HUES48 (cell line): ENCODE measurements around the gene GREB1.

Experiments
- H3K27ac ChIP-seq: one replicate; pipeline ENCODE4 v1.7.0; 2013; ENCODE audit warnings: low read depth, low read length, inconsistent platforms
- H3K27me3 ChIP-seq: 2 replicates; pipeline ENCODE4 v1.6.1; 2013; ENCODE audit warnings: mild to moderate bottlenecking, low read length; ENCODE audit not compliant: control insufficient read depth, insufficient read depth
- H3K36me3 ChIP-seq: 2 replicates; pipeline ENCODE4 v1.6.1; 2013; ENCODE audit warnings: low read length; ENCODE audit not compliant: control insufficient read depth, insufficient read depth
- H3K4me1 ChIP-seq: 2 replicates; pipeline ENCODE4 v1.6.1; 2013; ENCODE audit warnings: mild to moderate bottlenecking, low read length; ENCODE audit not compliant: control insufficient read depth, insufficient read depth
- H3K4me3 ChIP-seq: 2 replicates; pipeline ENCODE4 v1.5.1; 2013; ENCODE audit warnings: mild to moderate bottlenecking, low read depth, low read length
- H3K9ac ChIP-seq: 2 replicates; pipeline ENCODE4 v1.6.1; 2013; ENCODE audit warnings: mild to moderate bottlenecking, low read depth, low read length, moderate library complexity
- H3K9me3 ChIP-seq: 2 replicates; pipeline ENCODE4 v1.6.1; 2013; ENCODE audit warnings: low read length; ENCODE audit not compliant: control insufficient read depth, insufficient read depth

GREB1 gene

GRCh38 chr2:11553661-11554398 lies 20.0 kb downstream of the GREB1 start:
- Histone ChIP-seq H3K4me1 (peaks cover 14% of the 10 kb centered on the region), H3K9me3 (no peaks in the 10 kb centered on the region), H3K9ac (no peak overlapping the region), H3K36me3 (no peaks in the 10 kb centered on the region), H3K27ac (no peak overlapping the region), H3K4me3 (no peak overlapping the region), H3K27me3 (no peaks in the 10 kb centered on the region)

DNA sequence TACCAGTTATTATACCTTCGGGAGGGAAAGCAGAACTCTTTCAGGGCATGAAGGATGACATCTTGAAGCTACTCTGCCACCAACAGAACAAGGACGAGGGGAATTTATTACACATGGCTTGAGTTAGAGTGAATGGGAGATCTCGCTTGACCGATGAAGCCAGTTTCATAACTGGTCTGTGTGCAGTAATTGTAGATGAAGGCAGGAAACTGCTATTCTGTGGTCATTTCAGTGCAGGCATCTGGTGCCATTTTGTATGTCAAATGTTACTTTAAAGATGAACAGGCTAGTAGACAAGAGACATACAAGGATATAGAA lies 20.5 kb downstream of the GREB1 start:
- Histone ChIP-seq H3K27me3 (no peaks in the 10 kb centered on the region), H3K27ac (no peak overlapping the region), H3K9ac (no peak overlapping the region), H3K36me3 (no peaks in the 10 kb centered on the region), H3K4me1 (peaks cover 19% of the 10 kb centered on the region), H3K9me3 (no peaks in the 10 kb centered on the region), H3K4me3 (no peak overlapping the region)

GRCh38 chr2:11556101-11556806 lies 22.4 kb downstream of the GREB1 start:
- H3K4me1 ChIP-seq = peaks cover 15% of the 10 kb centered on the region
- H3K27me3 ChIP-seq = no peaks in the 10 kb centered on the region

DNA sequence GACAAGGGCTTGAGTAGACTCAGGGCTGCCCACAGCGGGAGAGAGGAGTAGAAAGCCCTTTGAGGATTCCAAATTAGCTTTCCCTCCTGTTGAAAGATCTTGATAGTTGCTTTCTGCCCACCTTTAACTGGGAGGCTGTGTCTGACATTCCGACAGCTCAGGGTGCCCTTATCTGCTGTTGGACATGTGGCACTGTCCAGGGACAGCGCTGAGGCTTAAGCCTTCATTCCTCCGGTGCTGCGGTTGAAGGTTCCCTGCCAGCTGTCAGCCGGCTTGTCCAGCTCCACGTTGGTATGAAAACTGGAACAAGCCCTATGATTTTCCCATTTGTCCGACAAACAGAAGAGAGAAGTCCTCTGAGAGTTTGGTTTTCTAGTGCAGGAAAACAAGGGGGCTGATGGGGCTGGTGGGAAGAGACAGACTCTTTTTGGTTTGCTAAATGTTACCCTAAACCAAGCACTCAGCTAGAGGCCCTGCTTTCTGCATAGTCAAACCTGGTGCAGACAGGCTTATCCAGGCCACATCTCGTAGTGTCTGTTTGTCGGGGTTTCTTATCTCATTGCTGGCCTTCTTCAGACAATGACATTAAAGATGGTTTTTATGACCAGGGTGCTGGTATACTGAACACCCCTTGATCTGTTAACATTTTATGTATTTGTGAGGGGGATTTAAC lies 24.5 kb downstream of the GREB1 start:
- no peak overlapping the region for H3K9ac ChIP-seq
- no peak overlapping the region for H3K27ac ChIP-seq
- H3K36me3 ChIP-seq = no peaks in the 10 kb centered on the region
- H3K9me3 ChIP-seq = no peaks in the 10 kb centered on the region
- peaks cover 15% of the 10 kb centered on the region for H3K4me1 ChIP-seq
- H3K4me3 ChIP-seq = no peak overlapping the region
- no peaks in the 10 kb centered on the region for H3K27me3 ChIP-seq

More at GRCh38 chr2:11556101-11556806, 22.4 kb downstream of the GREB1 start:
- Histone ChIP-seq H3K27ac (no peak overlapping the region), H3K9ac (no peak overlapping the region), H3K4me3 (no peak overlapping the region), H3K9me3 (no peaks in the 10 kb centered on the region), H3K36me3 (no peaks in the 10 kb centered on the region)

DNA sequence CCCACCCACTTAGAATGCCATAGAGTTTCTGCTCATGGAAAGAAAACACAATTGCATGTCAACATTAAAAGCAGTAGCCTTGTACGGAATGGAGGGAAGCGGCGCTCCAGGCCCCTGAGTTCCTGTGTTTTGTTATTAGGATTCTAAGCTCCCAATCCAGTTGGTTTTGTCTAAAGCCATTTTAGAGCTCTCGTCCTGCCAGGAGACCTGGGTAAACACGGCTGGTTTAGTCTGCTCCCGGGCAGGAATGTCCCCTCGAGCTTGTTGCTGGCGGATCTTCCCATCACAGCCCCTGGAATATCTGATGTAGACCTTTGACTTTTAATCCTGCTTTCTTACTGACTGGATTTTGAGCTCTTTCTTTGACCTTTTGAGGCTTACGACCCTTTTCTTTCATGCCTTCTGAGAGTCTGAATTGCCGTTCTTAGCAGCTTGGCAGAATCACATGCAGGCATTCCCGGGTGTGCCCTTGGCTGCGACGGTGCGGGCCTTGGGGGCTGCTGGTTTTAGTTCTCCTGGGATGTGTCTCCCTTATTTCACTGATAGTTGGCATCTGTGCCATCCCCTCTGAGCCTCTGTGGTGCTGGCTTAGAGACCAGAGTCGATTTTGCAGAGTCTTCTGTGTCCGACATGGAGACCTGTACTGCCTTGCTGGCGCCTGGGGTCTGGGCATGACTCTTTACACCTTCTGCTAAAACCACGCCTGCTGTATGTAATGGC lies 25.4 kb downstream of the GREB1 start:
- H3K27me3 ChIP-seq = no peaks in the 10 kb centered on the region
- H3K4me3 ChIP-seq = no peak overlapping the region
- H3K9me3 ChIP-seq = no peaks in the 10 kb centered on the region
- H3K4me1 ChIP-seq = peaks cover 15% of the 10 kb centered on the region
- H3K36me3 ChIP-seq = no peaks in the 10 kb centered on the region
- no peak overlapping the region for H3K9ac ChIP-seq
- peak overlapping the region; percentile 54 for H3K27ac ChIP-seq

DNA sequence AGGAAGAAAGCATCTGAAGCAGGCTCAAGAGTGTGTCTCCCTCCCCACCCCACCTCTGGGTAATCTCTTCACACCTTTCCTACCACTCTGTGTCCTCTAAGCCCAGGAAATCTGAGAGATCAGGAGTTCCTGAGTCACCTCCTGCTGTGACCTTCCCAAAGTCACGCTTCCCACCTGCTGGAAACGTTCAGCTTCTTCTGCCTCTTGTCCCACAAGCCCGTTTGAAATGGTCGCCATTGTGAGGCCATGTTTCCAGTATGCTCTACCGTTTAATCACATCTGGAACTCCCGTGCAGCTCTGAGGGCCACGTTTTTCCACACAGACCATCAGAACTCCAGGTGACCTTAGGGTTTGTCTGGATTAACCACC lies 25.9 kb downstream of the GREB1 start:
- peaks cover 15% of the 10 kb centered on the region for H3K4me1 ChIP-seq
- no peaks in the 10 kb centered on the region for H3K27me3 ChIP-seq
- H3K4me3 ChIP-seq = no peak overlapping the region
- H3K9me3 ChIP-seq = no peaks in the 10 kb centered on the region
- H3K27ac ChIP-seq = no peak overlapping the region
- H3K36me3 ChIP-seq = no peaks in the 10 kb centered on the region
- H3K9ac ChIP-seq = no peak overlapping the region; the same call in 1 of the 2 replicates

- H3K27me3 ChIP-seq = no peaks in the 10 kb centered on the region
- no peaks in the 10 kb centered on the region for H3K36me3 ChIP-seq
- H3K4me3 ChIP-seq = no peak overlapping the region
- no peak overlapping the region for H3K9ac ChIP-seq
- H3K9me3 ChIP-seq = no peaks in the 10 kb centered on the region
- H3K27ac ChIP-seq = no peak overlapping the region
- H3K4me1 ChIP-seq = peaks cover 15% of the 10 kb centered on the region
Measured at GRCh38 chr2:11560806-11561205, 27.0 kb downstream of the GREB1 start.

GRCh38 chr2:11562011-11562410 lies 28.2 kb downstream of the GREB1 start:
- H3K4me1 ChIP-seq = peaks cover 15% of the 10 kb centered on the region
- H3K27ac ChIP-seq = no peak overlapping the region
- H3K27me3 ChIP-seq = no peaks in the 10 kb centered on the region
- H3K9me3 ChIP-seq = no peaks in the 10 kb centered on the region
- 0 out of 2 replicates have a peak, but pooled peaks cover 4% of the 10 kb centered on the region for H3K36me3 ChIP-seq
- H3K9ac ChIP-seq = no peak overlapping the region
- H3K4me3 ChIP-seq = no peak overlapping the region

GRCh38 chr2:11562476-11562875 lies 28.6 kb downstream of the GREB1 start:
- Histone ChIP-seq H3K9ac (no peak overlapping the region), H3K27me3 (no peaks in the 10 kb centered on the region), H3K4me1 (peaks cover 12% of the 10 kb centered on the region), H3K4me3 (no peak overlapping the region), H3K36me3 (0 out of 2 replicates have a peak, but pooled peaks cover 4% of the 10 kb centered on the region), H3K9me3 (no peaks in the 10 kb centered on the region), H3K27ac (no peak overlapping the region)

DNA sequence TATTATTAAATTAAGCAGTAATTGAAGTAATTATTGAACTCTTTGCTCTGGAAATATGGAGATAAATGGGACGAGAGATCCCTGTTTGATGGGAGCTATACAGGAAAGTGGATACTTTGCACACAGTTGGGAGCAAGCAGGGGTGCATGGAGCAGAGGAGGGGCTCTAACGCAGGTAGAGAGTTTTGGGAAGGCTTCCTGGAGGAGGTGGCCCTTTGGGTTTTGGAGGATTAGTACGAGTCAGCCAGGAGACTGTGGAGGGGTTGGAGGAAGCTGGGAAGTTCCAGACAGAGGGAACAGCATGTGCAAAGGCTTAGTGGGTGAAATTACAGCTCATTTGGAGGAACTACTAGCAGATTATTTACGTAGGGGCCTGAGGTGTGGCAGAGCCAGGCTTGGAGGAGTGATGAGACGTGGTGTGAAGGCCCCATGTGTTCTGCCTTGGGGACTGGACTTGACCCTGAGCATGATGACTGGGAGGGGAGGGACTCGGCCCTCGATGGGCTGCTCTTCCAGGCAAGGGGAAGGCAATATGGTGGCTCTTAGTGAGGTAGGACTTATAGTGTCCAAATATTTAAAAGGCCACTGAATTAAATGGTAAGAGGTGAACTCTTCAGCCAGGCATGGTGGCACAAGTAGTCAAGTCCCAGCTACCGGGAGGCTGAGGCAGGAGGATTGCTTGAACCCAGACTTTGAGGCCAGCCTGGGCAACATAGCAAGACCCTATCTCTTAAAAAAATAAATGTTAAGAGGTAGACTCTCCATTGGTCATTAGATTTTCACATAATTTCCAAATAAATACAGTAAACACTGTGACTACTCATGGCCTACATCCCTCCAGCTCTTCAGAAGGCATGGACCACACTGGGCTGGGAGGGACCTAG lies 30.2 kb downstream of the GREB1 start:
- H3K36me3 ChIP-seq = 0 out of 2 replicates have a peak, but pooled peaks cover 4% of the 10 kb centered on the region
- H3K9ac ChIP-seq = no peak overlapping the region
- H3K4me3 ChIP-seq = no peak overlapping the region
- H3K4me1 ChIP-seq = peaks cover 6% of the 10 kb centered on the region
- H3K9me3 ChIP-seq = no peaks in the 10 kb centered on the region
- no peak overlapping the region for H3K27ac ChIP-seq
- no peaks in the 10 kb centered on the region for H3K27me3 ChIP-seq
